ENCODE results near the gene TMEM181.

DNA sequence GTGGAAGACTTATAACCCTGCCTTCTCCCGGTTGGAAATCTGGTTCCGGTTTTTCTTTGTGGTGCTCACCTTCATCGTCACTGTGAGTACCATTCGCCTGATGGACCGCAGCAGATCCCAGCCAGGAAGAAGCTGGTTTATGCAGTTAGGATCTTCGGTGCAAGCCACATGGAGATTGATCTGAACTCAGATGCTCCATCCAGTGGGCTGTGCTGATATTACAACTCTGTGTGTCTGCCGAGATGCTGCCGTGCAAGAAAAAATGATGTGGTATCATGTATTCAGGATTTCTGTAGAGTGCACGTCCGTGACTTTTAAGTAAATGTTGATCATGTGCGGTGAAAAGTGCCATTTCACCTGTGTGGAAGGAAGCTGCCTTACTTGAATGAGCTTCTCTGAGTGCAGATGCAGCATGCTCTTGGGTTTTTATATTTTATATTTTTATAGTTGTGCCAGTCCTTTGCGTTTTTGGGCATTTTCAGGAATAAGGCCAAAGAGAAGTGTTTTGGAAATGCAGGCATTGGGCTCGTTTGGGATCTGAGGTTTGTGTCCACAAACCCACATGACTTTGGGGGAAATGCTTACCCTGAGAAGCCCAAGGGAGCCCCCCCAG lies 45.5 kb downstream of the TMEM181 start:
- TF ChIP-seq POLR2A (IDR thresholded peaks at IDR 0.05; ENCODE audit: low read depth, low read length) = no peak
- TF ChIP-seq TAF1 (IDR thresholded peaks at IDR 0.05; ENCODE audit: borderline replicate concordance, low read depth, low read length) = no peak
- TF ChIP-seq POLR2AphosphoS5 (IDR thresholded peaks at IDR 0.05; ENCODE audit: low read depth, low read length) = no peak

Measured in GM12892 (cell line).